Omental fat pad (tissue), 4 donors: ENCODE results near the gene NPBWR2. TPM values are rescaled to one million over a fixed set of nuclear protein-coding genes. Genes with fewer than 3 reads are reported as not detected.

Experiments
- ATAC-seq: fragments of 150-250 bp; one replicate; pipeline ENCODE4 v1.9.1; 2016; ENCODE audit warnings: mild to moderate bottlenecking, moderate library complexity; ENCODE audit not compliant: low FRiP score
- DNase-seq: peaks from one replicate; pipeline ENCODE4 v3.0.0-alpha.2; 2019; ENCODE audit warnings: low spot score
- CTCF ChIP-seq, 3 donors: fragments of 450-650 bp; IDR thresholded peaks; one replicate each; pipeline ENCODE4 v1.5.1; 2016 to 2017; ENCODE audit warnings: antibody characterized with exemption in 3 of 3, mild to moderate bottlenecking in 3 of 3, moderate library complexity in 2 of 3
- total RNA-seq, 4 donors: library from RNA; depleted of rRNA; stranded (reverse); fragments of >200 nt; gene quantifications; one replicate each; pipeline ENCODE4 v1.1.0, GENCODE V29; 2016

Gene NPBWR2
- total RNA-seq, 4 donors from 2014 or later = not detected

GRCh38 chr20:64080013-64080812 is 27.2 kb downstream of the NPBWR2 start, which contains the start of gene OPRL1:
TSS of gene OPRL1 (plus strand) at chr20:64080082. CDS start at chr20:64092721, 12,639 bp downstream.
- ATAC-seq (peak; percentile 6), DNase-seq (no peak)
- TF ChIP-seq CTCF (IDR thresholded peaks at IDR 0.05) = no peak

- DNase-seq = peak; percentile 44
- no peak for TF ChIP-seq CTCF (IDR thresholded peaks at IDR 0.05)
- ATAC-seq = peak; percentile 57
Measured at GRCh38 chr20:64079273-64080012, 27.9 kb downstream of the NPBWR2 start, which contains the start of gene RGS19. TSS of gene RGS19 (minus strand) at chr20:64079518. CDS start at chr20:64076886, 2,632 bp downstream.

- ATAC-seq (no peak), DNase-seq (no peak)
- no peak for TF ChIP-seq CTCF (IDR thresholded peaks at IDR 0.05)
Measured at GRCh38 chr20:64078934-64079272, 28.5 kb downstream of the NPBWR2 start.

- no peak for DNase-seq
- no peak for TF ChIP-seq CTCF (IDR thresholded peaks at IDR 0.05)
- no peak for ATAC-seq
Measured at GRCh38 chr20:64077876-64078551, 29.4 kb downstream of the NPBWR2 start.

GRCh38 chr20:64077541-64077875 is 29.9 kb downstream of the NPBWR2 start:
- DNase-seq = no peak
- no peak for TF ChIP-seq CTCF (IDR thresholded peaks at IDR 0.05)
- no peak for ATAC-seq

- no peak for TF ChIP-seq CTCF (IDR thresholded peaks at IDR 0.05)
- ATAC-seq (no peak), DNase-seq (no peak)
Measured at GRCh38 chr20:64077094-64077493, 30.3 kb downstream of the NPBWR2 start.
